Vagina (tissue), 2 donors: ENCODE measurements around the gene NUDT16L1. TPM values are rescaled to one million over a fixed set of nuclear protein-coding genes. Genes with fewer than 3 reads are reported as not detected.

Experiments
- DNase-seq, 2 donors: peaks; one replicate each; pipeline ENCODE4 v3.0.0-alpha.2; 2017; ENCODE audit errors: extremely low spot score in 2 of 2
- H3K27ac ChIP-seq: fragments of 200-600 bp; sonication (generic); one replicate; pipeline ENCODE4 v1.5.1; 2019
- H3K27me3 ChIP-seq: fragments of 200-600 bp; sonication (generic); one replicate; pipeline ENCODE4 v1.5.1; 2019
- H3K36me3 ChIP-seq, 2 donors: fragments of 200-600 bp; sonication (generic); one replicate each; pipeline ENCODE4 v1.5.1; 2017 to 2019
- H3K4me1 ChIP-seq: fragments of 200-600 bp; sonication (generic); one replicate; pipeline ENCODE4 v1.5.1; 2019
- H3K4me3 ChIP-seq, 2 donors: fragments of 200-600 bp; sonication (generic); 1 replicate in 1 of 2; 2 replicates in 1 of 2; pipeline ENCODE4 v1.5.1; 2016 to 2019
- H3K9me3 ChIP-seq: fragments of 200-600 bp; sonication (generic); one replicate; pipeline ENCODE4 v1.5.1; 2019
- CTCF ChIP-seq, 3 experiments: fragments of 450-650 bp in 2 of 3; fragments of 200-600 bp in 1 of 3; sonication (generic) in 1 of 3; IDR thresholded peaks; one replicate each; pipeline ENCODE4 v1.5.1; 2017 to 2019; ENCODE audit warnings: antibody characterized with exemption in 3 of 3, mild to moderate bottlenecking in 2 of 3, moderate library complexity in 2 of 3
- POLR2A ChIP-seq, 2 donors: fragments of 450-650 bp; IDR thresholded peaks; one replicate each; pipeline ENCODE4 v1.6.1; 2017; ENCODE audit warnings: antibody characterized with exemption in 2 of 2, mild to moderate bottlenecking in 2 of 2, moderate library complexity in 2 of 2
- POLR2AphosphoS5 ChIP-seq, 2 donors: sonication (generic); formaldehyde crosslinking; IDR thresholded peaks; one replicate each; pipeline ENCODE4 v1.9.0; 2017; ENCODE audit warnings: antibody characterized with exemption in 2 of 2, mild to moderate bottlenecking in 2 of 2, low read depth in 1 of 2; ENCODE audit not compliant: insufficient read depth in 1 of 2
- intact Hi-C: fragments of 100-400 bp; cut with DNase I; formaldehyde crosslinking; loops from one replicate; pipeline ENCODE4 v1.15.1; 2023
- total RNA-seq: library from RNA; depleted of rRNA; stranded (reverse); fragments of >200 nt; gene quantifications from one replicate; pipeline ENCODE4 v1.2.3, GENCODE V29; 2016

Gene NUDT16L1
- total RNA-seq, 1 donor from 2014 or later = 28.5 TPM

GRCh38 chr16:4663777-4664465, 29.4 kb upstream of the NUDT16L1 start:
- Histone ChIP-seq H3K9me3 (no peaks in the 10 kb centered on the region), H3K4me3 (no peak overlapping the region), H3K36me3 (peaks cover 0 to 26% of the 10 kb centered on the region in 2 donors), H3K4me1 (peaks cover 33% of the 10 kb centered on the region), H3K27me3 (no peaks in the 10 kb centered on the region), H3K27ac (no peak overlapping the region)
- intact Hi-C loops = no loop called here
- DNase-seq = no peak
- TF ChIP-seq POLR2AphosphoS5 (IDR thresholded peaks at IDR 0.05; ENCODE audit: insufficient read depth in 1 of 2, low read depth in 1 of 2) (no peak), POLR2A (IDR thresholded peaks at IDR 0.05) (no peak), CTCF (IDR thresholded peaks at IDR 0.05) (no peak)

- DNase-seq = no peak
- intact Hi-C loops = no loop called here
Measured at GRCh38 chr16:4664538-4665418, 28.6 kb upstream of the NUDT16L1 start.

GRCh38 chr16:4666537-4667202, 26.7 kb upstream of the NUDT16L1 start:
- TF ChIP-seq POLR2A (IDR thresholded peaks at IDR 0.05) = no peak
- TF ChIP-seq CTCF (IDR thresholded peaks at IDR 0.05) = no peak
- no peak for TF ChIP-seq POLR2AphosphoS5 (IDR thresholded peaks at IDR 0.05; ENCODE audit: insufficient read depth in 1 of 2, low read depth in 1 of 2)

More at GRCh38 chr16:4664538-4665418, 28.6 kb upstream of the NUDT16L1 start:
- Histone ChIP-seq H3K4me1 (peaks cover 26% of the 10 kb centered on the region), H3K27me3 (no peaks in the 10 kb centered on the region), H3K27ac (no peak overlapping the region), H3K36me3 (peaks cover 0 to 34% of the 10 kb centered on the region in 2 donors), H3K9me3 (no peaks in the 10 kb centered on the region), H3K4me3 (no peak overlapping the region)
- no peak for TF ChIP-seq CTCF (IDR thresholded peaks at IDR 0.05)
- no peak for TF ChIP-seq POLR2AphosphoS5 (IDR thresholded peaks at IDR 0.05; ENCODE audit: insufficient read depth in 1 of 2, low read depth in 1 of 2)
- TF ChIP-seq POLR2A (IDR thresholded peaks at IDR 0.05) = no peak

GRCh38 chr16:4667203-4667963, 26.0 kb upstream of the NUDT16L1 start:
- Histone ChIP-seq H3K4me3 (no peak overlapping the region), H3K4me1 (peaks cover 17% of the 10 kb centered on the region), H3K9me3 (no peaks in the 10 kb centered on the region), H3K36me3 (peaks cover 0 to 35% of the 10 kb centered on the region in 2 donors), H3K27me3 (no peaks in the 10 kb centered on the region), H3K27ac (no peak overlapping the region)
- no peak for TF ChIP-seq CTCF (IDR thresholded peaks at IDR 0.05)
- TF ChIP-seq POLR2AphosphoS5 (IDR thresholded peaks at IDR 0.05; ENCODE audit: insufficient read depth in 1 of 2, low read depth in 1 of 2) = no peak
- no peak for DNase-seq
- intact Hi-C loops = no loop called here

More at GRCh38 chr16:4666537-4667202, 26.7 kb upstream of the NUDT16L1 start:
- intact Hi-C loops = no loop called here
- Histone ChIP-seq H3K36me3 (peaks cover 0 to 35% of the 10 kb centered on the region in 2 donors), H3K4me3 (no peak overlapping the region), H3K4me1 (peaks cover 17% of the 10 kb centered on the region), H3K9me3 (no peaks in the 10 kb centered on the region), H3K27ac (no peak overlapping the region), H3K27me3 (no peaks in the 10 kb centered on the region)
- no peak for DNase-seq
